Measurements from ENCODE around the gene BET1. TPM values are rescaled to one million over a fixed set of nuclear protein-coding genes. Genes with fewer than 3 reads are reported as not detected.
A peak's percentile ranks its signal among the peaks of the same experiment; 100 is the strongest.

Gene BET1
- polyA plus RNA-seq, 1 of the 3 experiments (the other 2 are of a cell fraction): 20.1 TPM

DNA sequence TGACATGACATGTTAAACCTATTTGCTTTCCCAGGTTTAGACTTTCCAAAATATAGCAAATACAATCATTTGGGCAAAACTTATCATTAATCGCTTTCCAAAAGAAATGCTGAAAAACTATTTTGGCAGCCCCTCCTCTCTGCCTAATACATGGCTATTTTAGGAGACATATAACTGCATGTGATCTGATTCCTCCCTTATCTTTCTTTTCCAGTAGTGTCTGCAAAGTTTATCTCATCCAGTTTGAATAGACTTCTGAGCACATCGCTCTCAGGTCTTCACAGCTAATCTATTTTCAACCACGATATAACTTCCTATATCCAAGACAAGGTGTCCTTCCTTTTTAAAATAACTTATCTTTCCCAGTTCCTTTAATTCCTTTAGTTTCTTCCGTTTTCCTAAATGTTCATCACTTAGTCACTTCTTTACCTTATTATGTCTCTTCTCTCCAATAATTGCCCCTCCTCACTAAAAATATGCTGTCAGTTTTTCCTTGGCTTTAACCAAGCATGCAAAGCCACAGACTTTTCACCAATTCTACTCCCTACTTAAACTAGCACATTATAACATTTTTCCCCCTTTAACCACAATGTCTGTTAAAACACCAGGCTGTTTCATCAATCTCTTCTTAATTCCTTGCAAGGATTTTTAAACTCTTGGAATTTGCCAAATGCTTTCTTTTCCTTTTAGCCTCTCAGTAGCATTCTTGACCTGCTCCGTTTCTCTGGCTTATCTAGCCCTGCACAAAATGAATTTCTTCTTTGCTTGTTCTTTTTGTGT, 58.2 kb downstream of the BET1 start:
- ChIA-PET POLR2A (interaction anchor here (1.5 kb wide), 1 partner anchor 24 kb away, joined by 3 read pairs; the partner anchor contains the start of gene GNG11), CTCF (interaction anchor here (1.0 kb wide), 1 partner anchor 10 kb away, joined by 3 read pairs; no protein-coding TSS in a partner anchor)
- Histone ChIP-seq H3K4me1 (ENCODE audit: control insufficient read depth in 1 of 2, insufficient read depth in 2 of 2, low read depth in 1 of 2, low read length in 1 of 2) (peaks cover 14 to 29% of the 10 kb centered on the region in 2 experiments; a peak in 3 of 4 replicates), H3K4me2 (no peak overlapping the region), H3K4me3 (ENCODE audit: low read depth in 2 of 2, low read length in 1 of 2) (no peak overlapping the region), H3K9me2 (no peaks in the 10 kb centered on the region), H3K79me2 (ENCODE audit: insufficient read depth) (no peaks in the 10 kb centered on the region), H3K36me3 (replicated peaks in 1 of 2; ENCODE audit: control insufficient read depth in 1 of 2, insufficient read depth in 2 of 2, low read length in 1 of 2) (no peaks in the 10 kb centered on the region), H3K9me3 (no peaks in the 10 kb centered on the region), H4K20me1 (ENCODE audit: insufficient read depth) (no peaks in the 10 kb centered on the region), H3K27me3 (ENCODE audit: insufficient read depth) (no peaks in the 10 kb centered on the region), H3K9ac (no peak overlapping the region), H2AFZ (ENCODE audit: low read depth) (0 out of 2 replicates have a peak overlapping the region, but pooled peaks have one; percentile 32), H3F3A (replicated peaks; ENCODE audit: insufficient read depth) (peaks cover 7% of the 10 kb centered on the region), H3K27ac (ENCODE audit: low read depth in 2 of 2, low read length in 1 of 2) (peak overlapping the region in 1 of 2 experiments; percentile 56; a peak in 2 of 4 replicates)
- no peak for DNase-seq
- 81% methylated on average over 5 of the region's 5 CpGs for WGBS (ENCODE audit: low lambda C conversion rate)
- TF ChIP-seq GABPA (IDR thresholded peaks at IDR 0.05; ENCODE audit: low read depth): 0 out of 2 replicates have a peak, but pooled peaks have one; percentile 5
- no peak for TF ChIP-seq FOSL2 (IDR thresholded peaks at IDR 0.05; ENCODE audit: borderline replicate concordance, low read depth)
- TF ChIP-seq GATA2 (CRISPR knock-in tag; IDR thresholded peaks at IDR 0.05): no peak

DNA sequence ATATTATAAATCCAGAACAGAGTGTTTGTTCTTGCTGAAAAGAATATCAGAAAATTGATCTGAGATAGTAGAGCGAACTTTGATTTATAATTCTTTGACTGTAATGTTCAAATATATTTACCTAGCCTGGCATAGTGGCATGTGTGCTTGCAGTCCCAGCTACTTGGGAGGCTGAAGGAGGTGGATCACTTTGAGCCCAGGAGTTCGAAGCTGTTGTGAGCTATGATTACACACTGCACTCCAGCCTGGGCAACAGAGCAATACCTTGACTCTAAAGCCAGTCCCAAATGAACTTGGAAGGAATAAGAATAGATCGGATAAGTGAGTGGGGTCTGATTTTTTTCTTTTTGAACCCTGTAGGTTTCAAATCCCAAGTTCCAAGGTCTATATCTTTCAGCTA, 59.1 kb downstream of the BET1 start:
- no peak for DNase-seq
- Histone ChIP-seq H3K9me3 (no peaks in the 10 kb centered on the region), H3K4me2 (no peak overlapping the region), H3K27me3 (ENCODE audit: insufficient read depth) (no peaks in the 10 kb centered on the region), H3F3A (replicated peaks; ENCODE audit: insufficient read depth) (peaks cover 7% of the 10 kb centered on the region), H3K9ac (no peak overlapping the region), H3K36me3 (replicated peaks in 1 of 2; ENCODE audit: control insufficient read depth in 1 of 2, insufficient read depth in 2 of 2, low read length in 1 of 2) (no peaks in the 10 kb centered on the region), H3K4me1 (ENCODE audit: control insufficient read depth in 1 of 2, insufficient read depth in 2 of 2, low read depth in 1 of 2, low read length in 1 of 2) (peaks cover 14 to 29% of the 10 kb centered on the region in 2 experiments; a peak in 3 of 4 replicates), H3K27ac (ENCODE audit: low read depth in 2 of 2, low read length in 1 of 2) (peak overlapping the region in 1 of 2 experiments; percentile 56; a peak in 1 of 4 replicates), H3K4me3 (ENCODE audit: low read depth in 2 of 2, low read length in 1 of 2) (no peak overlapping the region), H2AFZ (ENCODE audit: low read depth) (no peak overlapping the region), H4K20me1 (ENCODE audit: insufficient read depth) (no peaks in the 10 kb centered on the region), H3K79me2 (ENCODE audit: insufficient read depth) (no peaks in the 10 kb centered on the region), H3K9me2 (no peaks in the 10 kb centered on the region)
- POLR2A ChIA-PET: no interaction called here
- no peak for TF ChIP-seq SMC3 (IDR thresholded peaks at IDR 0.05; ENCODE audit: low read depth, low read length)
- TF ChIP-seq NRF1 (IDR thresholded peaks at IDR 0.05; ENCODE audit: low read depth, low read length): no peak
- no peak for TF ChIP-seq TCF12 (IDR thresholded peaks at IDR 0.05)
- TF ChIP-seq TAF1 (IDR thresholded peaks at IDR 0.05; ENCODE audit: borderline replicate concordance, low read depth, low read length): no peak
- no peak for TF ChIP-seq ELF1 (IDR thresholded peaks at IDR 0.05)
- 29% methylated on average over 3 of the region's 3 CpGs for WGBS (ENCODE audit: low lambda C conversion rate)
- CTCF ChIA-PET: interaction anchor here (1.0 kb wide), 1 partner anchor 9 kb away, joined by 3 read pairs; no protein-coding TSS in a partner anchor

DNA sequence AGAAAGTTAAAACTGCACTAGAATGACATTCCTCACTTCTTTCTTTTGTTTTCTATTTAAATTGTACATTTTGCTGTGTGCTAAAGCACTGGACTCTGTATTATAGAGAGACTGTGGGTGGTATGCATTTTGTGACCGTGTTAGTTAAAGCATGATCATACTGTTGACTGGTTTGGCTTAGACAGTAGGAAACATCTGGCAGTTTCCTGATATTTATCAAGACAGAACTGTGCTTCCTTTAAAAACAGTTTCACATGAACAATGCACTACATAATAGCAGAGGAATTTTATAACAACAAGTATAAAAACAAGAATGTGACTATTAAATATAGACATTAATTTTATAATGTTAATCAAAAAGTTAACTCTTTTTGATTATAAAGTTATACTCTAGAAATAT, 59.5 kb downstream of the BET1 start:
- no peaks in the 10 kb centered on the region for H3K27me3 ChIP-seq (ENCODE audit: insufficient read depth)
- DNase-seq: peak; percentile 52
- no peaks in the 10 kb centered on the region for H3K9me2 ChIP-seq
- ChIA-PET POLR2A (no interaction called here), CTCF (interaction anchor here (1.0 kb wide), 1 partner anchor 23 kb away, joined by 5 read pairs; the partner anchor contains the start of gene GNG11)
- H3K27ac ChIP-seq (ENCODE audit: low read depth in 2 of 2, low read length in 1 of 2): peak overlapping the region in 1 of 2 experiments; percentile 44; a peak in 1 of 4 replicates
- H3K4me2 ChIP-seq: no peak overlapping the region
- H3K79me2 ChIP-seq (ENCODE audit: insufficient read depth): no peaks in the 10 kb centered on the region
- WGBS (ENCODE audit: low lambda C conversion rate): 9% methylated on average over 1 of the region's 1 CpG
- H3K36me3 ChIP-seq (replicated peaks in 1 of 2; ENCODE audit: control insufficient read depth in 1 of 2, insufficient read depth in 2 of 2, low read length in 1 of 2): no peaks in the 10 kb centered on the region
- H3K4me1 ChIP-seq (ENCODE audit: control insufficient read depth in 1 of 2, insufficient read depth in 2 of 2, low read depth in 1 of 2, low read length in 1 of 2): peaks cover 14 to 25% of the 10 kb centered on the region in 2 experiments; a peak in 3 of 4 replicates
- peaks cover 7% of the 10 kb centered on the region for H3F3A ChIP-seq (replicated peaks; ENCODE audit: insufficient read depth)
- peak overlapping the region; percentile 26; the same call in 1 of the 2 replicates for H2AFZ ChIP-seq (ENCODE audit: low read depth)
- no peaks in the 10 kb centered on the region for H3K9me3 ChIP-seq
- H3K9ac ChIP-seq: no peak overlapping the region
- H4K20me1 ChIP-seq (ENCODE audit: insufficient read depth): no peaks in the 10 kb centered on the region
- H3K4me3 ChIP-seq (ENCODE audit: low read depth in 2 of 2, low read length in 1 of 2): no peak overlapping the region
- TF ChIP-seq FOSL2 (IDR thresholded peaks at IDR 0.05; ENCODE audit: borderline replicate concordance, low read depth) (no peak), RXRA (IDR thresholded peaks at IDR 0.05; ENCODE audit: borderline replicate concordance, low read depth) (no peak), JUND (IDR thresholded peaks at IDR 0.05) (peak; percentile 12; the same call in 1 of the 2 replicates), RCOR1 (IDR thresholded peaks at IDR 0.05; ENCODE audit: low read length) (peak; percentile 81), EP300 (IDR thresholded peaks at IDR 0.05; ENCODE audit: borderline replicate concordance in 1 of 2, low read depth in 1 of 2, low read length in 1 of 2) (peak in 1 of 2 experiments; percentile 53; a peak in 1 of 4 replicates), GATA2 (CRISPR knock-in tag; IDR thresholded peaks at IDR 0.05) (peak; percentile 67), TCF12 (IDR thresholded peaks at IDR 0.05) (peak; percentile 69), MXI1 (IDR thresholded peaks at IDR 0.05; ENCODE audit: low read depth, low read length) (peak; percentile 45; the same call in 1 of the 2 replicates), CHD2 (IDR thresholded peaks at IDR 0.05; ENCODE audit: low read length, partially characterized antibody) (peak; percentile 46)
- TF ChIP-seq, protein P1, sequence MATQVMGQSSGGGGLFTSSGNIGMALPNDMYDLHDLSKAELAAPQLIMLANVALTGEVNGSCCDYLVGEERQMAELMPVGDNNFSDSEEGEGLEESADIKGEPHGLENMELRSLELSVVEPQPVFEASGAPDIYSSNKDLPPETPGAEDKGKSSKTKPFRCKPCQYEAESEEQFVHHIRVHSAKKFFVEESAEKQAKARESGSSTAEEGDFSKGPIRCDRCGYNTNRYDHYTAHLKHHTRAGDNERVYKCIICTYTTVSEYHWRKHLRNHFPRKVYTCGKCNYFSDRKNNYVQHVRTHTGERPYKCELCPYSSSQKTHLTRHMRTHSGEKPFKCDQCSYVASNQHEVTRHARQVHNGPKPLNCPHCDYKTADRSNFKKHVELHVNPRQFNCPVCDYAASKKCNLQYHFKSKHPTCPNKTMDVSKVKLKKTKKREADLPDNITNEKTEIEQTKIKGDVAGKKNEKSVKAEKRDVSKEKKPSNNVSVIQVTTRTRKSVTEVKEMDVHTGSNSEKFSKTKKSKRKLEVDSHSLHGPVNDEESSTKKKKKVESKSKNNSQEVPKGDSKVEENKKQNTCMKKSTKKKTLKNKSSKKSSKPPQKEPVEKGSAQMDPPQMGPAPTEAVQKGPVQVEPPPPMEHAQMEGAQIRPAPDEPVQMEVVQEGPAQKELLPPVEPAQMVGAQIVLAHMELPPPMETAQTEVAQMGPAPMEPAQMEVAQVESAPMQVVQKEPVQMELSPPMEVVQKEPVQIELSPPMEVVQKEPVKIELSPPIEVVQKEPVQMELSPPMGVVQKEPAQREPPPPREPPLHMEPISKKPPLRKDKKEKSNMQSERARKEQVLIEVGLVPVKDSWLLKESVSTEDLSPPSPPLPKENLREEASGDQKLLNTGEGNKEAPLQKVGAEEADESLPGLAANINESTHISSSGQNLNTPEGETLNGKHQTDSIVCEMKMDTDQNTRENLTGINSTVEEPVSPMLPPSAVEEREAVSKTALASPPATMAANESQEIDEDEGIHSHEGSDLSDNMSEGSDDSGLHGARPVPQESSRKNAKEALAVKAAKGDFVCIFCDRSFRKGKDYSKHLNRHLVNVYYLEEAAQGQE (IDR thresholded peaks at IDR 0.05; ENCODE audit: low read depth, low read length): no peak
- TF ChIP-seq, protein P2, sequence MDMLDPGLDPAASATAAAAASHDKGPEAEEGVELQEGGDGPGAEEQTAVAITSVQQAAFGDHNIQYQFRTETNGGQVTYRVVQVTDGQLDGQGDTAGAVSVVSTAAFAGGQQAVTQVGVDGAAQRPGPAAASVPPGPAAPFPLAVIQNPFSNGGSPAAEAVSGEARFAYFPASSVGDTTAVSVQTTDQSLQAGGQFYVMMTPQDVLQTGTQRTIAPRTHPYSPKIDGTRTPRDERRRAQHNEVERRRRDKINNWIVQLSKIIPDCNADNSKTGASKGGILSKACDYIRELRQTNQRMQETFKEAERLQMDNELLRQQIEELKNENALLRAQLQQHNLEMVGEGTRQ (IDR thresholded peaks at IDR 0.05; ENCODE audit: borderline replicate concordance, low read depth, low read length): no peak
